Liver (tissue), 9 donors: ENCODE data around the gene RAB38. TPM values are rescaled to one million over a fixed set of nuclear protein-coding genes. Genes with fewer than 3 reads are reported as not detected.

Source experiments
- DNase-seq: peaks from one replicate; pipeline ENCODE4 v3.0.0-alpha.2; 2017; ENCODE audit warnings: low spot score
- H3K27ac ChIP-seq, 2 donors: one replicate each; pipeline ENCODE4 v1.7.0; 2013; ENCODE audit warnings: inconsistent platforms in 2 of 2, low read length in 2 of 2, control low read depth in 1 of 2, low read depth in 1 of 2, mild to moderate bottlenecking in 1 of 2
- H3K27me3 ChIP-seq, 4 donors: one replicate each; pipeline versions ENCODE4 v1.6.1 to v1.7.0; 2013; ENCODE audit warnings: low read length in 3 of 4, inconsistent platforms in 1 of 4, mild to moderate bottlenecking in 1 of 4, moderate library complexity in 1 of 4; ENCODE audit not compliant: control insufficient read depth in 4 of 4, insufficient read depth in 4 of 4
- H3K36me3 ChIP-seq, 4 donors: one replicate each; pipeline versions ENCODE4 v1.6.1 to v1.7.0; 2013; ENCODE audit warnings: low read length in 3 of 4, mild to moderate bottlenecking in 3 of 4, low read depth in 1 of 4, moderate library complexity in 1 of 4; ENCODE audit not compliant: control insufficient read depth in 4 of 4, insufficient read depth in 3 of 4
- H3K4me1 ChIP-seq, 4 donors: one replicate each; pipeline versions ENCODE4 v1.6.1 to v1.7.0; 2013; ENCODE audit warnings: low read length in 3 of 4, mild to moderate bottlenecking in 3 of 4, moderate library complexity in 1 of 4; ENCODE audit not compliant: control insufficient read depth in 4 of 4, insufficient read depth in 4 of 4
- H3K4me3 ChIP-seq, 3 donors: one replicate each; pipeline versions ENCODE4 v1.6.1 to v1.7.0; 2013; ENCODE audit warnings: low read length in 3 of 3, control low read depth in 1 of 3, low read depth in 1 of 3, mild to moderate bottlenecking in 1 of 3
- H3K9ac ChIP-seq, 2 donors: one replicate each; pipeline ENCODE4 v1.7.0; 2013; ENCODE audit warnings: low read length in 2 of 2, mild to moderate bottlenecking in 2 of 2, moderate library complexity in 2 of 2, control low read depth in 1 of 2, low read depth in 1 of 2
- H3K9me3 ChIP-seq, 4 donors: one replicate each; pipeline versions ENCODE4 v1.6.1 to v1.7.0; 2013; ENCODE audit warnings: low read length in 3 of 4; ENCODE audit not compliant: control insufficient read depth in 4 of 4
- ATF3 ChIP-seq: IDR thresholded peaks from 2 replicates; pipeline ENCODE4 v1.6.1; 2016; ENCODE audit warnings: antibody characterized with exemption
- CTCF ChIP-seq: fragments of 150-350 bp; IDR thresholded peaks from 2 replicates; pipeline ENCODE4 v1.5.1; 2017; ENCODE audit warnings: improper control_type of control experiment, low read depth, low read length; ENCODE audit not compliant: missing input control
- EGR1 ChIP-seq, 2 donors: IDR thresholded peaks; 2 replicates each; pipeline ENCODE4 v1.6.1; 2016 to 2018; ENCODE audit warnings: antibody characterized with exemption in 2 of 2, low read depth in 2 of 2
- FOXA1 ChIP-seq: IDR thresholded peaks from 2 replicates; pipeline ENCODE4 v1.6.1; 2016; ENCODE audit warnings: antibody characterized with exemption
- FOXA2 ChIP-seq: IDR thresholded peaks from 2 replicates; pipeline ENCODE4 v1.6.1; 2016; ENCODE audit warnings: antibody characterized with exemption
- GABPA ChIP-seq, 2 donors: IDR thresholded peaks in 1 of 2; conservative IDR thresholded peaks in 1 of 2; 2 replicates each; pipeline ENCODE4 v1.6.1; 2016; ENCODE audit warnings: antibody characterized with exemption in 2 of 2, mild to moderate bottlenecking in 1 of 2, moderate library complexity in 1 of 2
- HNF4A ChIP-seq, 2 donors: conservative IDR thresholded peaks; 2 replicates each; pipeline ENCODE4 v1.6.1; 2016; ENCODE audit warnings: antibody characterized with exemption in 2 of 2, mild to moderate bottlenecking in 2 of 2
- HNF4G ChIP-seq: IDR thresholded peaks from 2 replicates; pipeline ENCODE4 v1.6.1; 2016; ENCODE audit warnings: antibody characterized with exemption
- JUND ChIP-seq, 2 donors: IDR thresholded peaks; 2 replicates each; pipeline ENCODE4 v1.6.1; 2016; ENCODE audit warnings: antibody characterized with exemption in 2 of 2
- NR2F2 ChIP-seq: IDR thresholded peaks from 2 replicates; pipeline ENCODE4 v1.6.1; 2016; ENCODE audit warnings: antibody characterized with exemption
- RAD21 ChIP-seq, 2 donors: IDR thresholded peaks; 2 replicates each; pipeline ENCODE4 v1.6.1; 2016; ENCODE audit warnings: antibody characterized with exemption in 2 of 2, mild to moderate bottlenecking in 2 of 2
- REST ChIP-seq: IDR thresholded peaks from 2 replicates; pipeline ENCODE4 v1.6.1; 2016; ENCODE audit warnings: antibody characterized with exemption, mild to moderate bottlenecking
- RXRA ChIP-seq, 2 donors: IDR thresholded peaks; 2 replicates each; pipeline ENCODE4 v1.6.1; 2017 to 2018; ENCODE audit warnings: antibody characterized with exemption in 2 of 2, mild to moderate bottlenecking in 1 of 2
- SP1 ChIP-seq: IDR thresholded peaks from 2 replicates; pipeline ENCODE4 v1.6.1; 2018; ENCODE audit warnings: antibody characterized with exemption, mild to moderate bottlenecking
- TAF1 ChIP-seq: conservative IDR thresholded peaks from 2 replicates; pipeline ENCODE4 v1.6.1; 2016; ENCODE audit warnings: antibody characterized with exemption, mild to moderate bottlenecking
- YY1 ChIP-seq: IDR thresholded peaks from 2 replicates; pipeline ENCODE4 v1.6.1; 2016; ENCODE audit warnings: antibody characterized with exemption, mild to moderate bottlenecking
- WGBS: extraction: QIAGEN DNeasy Blood & Tissue Kit; methylation state at CpG from one replicate; pipeline ENCODE4 v1.1.7; 2013; 5-methylcytosine and 5-hydroxymethylcytosine counted together
- polyA plus RNA-seq, 2 donors: library from polyadenylated mRNA; stranded (reverse) in 1 of 2; unstranded in 1 of 2; fragments of 200-250 nt in 1 of 2; fragments of >200 nt in 1 of 2; fragmentation: Nextera tagmentation in 1 of 2; extraction: Ambion mirVana in 1 of 2; gene quantifications; one replicate each; pipeline versions ENCODE4 v1.2.1 to v1.2.3, GENCODE V29; 2013 to 2015
- total RNA-seq, 2 donors: library from RNA; depleted of rRNA; stranded (reverse); fragments of >200 nt; gene quantifications; one replicate each; pipeline ENCODE4 v1.2.3, GENCODE V29; 2014
- TF ChIP-seq, protein P1 (sequence below): IDR thresholded peaks from 2 replicates; pipeline ENCODE4 v1.6.1; 2016; ENCODE audit warnings: antibody characterized with exemption
- TF ChIP-seq, protein P2 (sequence below): IDR thresholded peaks from 2 replicates; pipeline ENCODE4 v1.6.1; 2016; ENCODE audit warnings: antibody characterized with exemption
- donor health status: healthy.
- donor health status: healthy.
- donor health status: healthy.
- donor health status: healthy.
- donor health status: healthy.

RAB38 gene
- total and polyA plus RNA-seq, 4 donors = 0.32 to 2.2 (median 0.48) TPM

GRCh38 chr11:88089134-88089533 is 86.1 kb downstream of the RAB38 start:
- Histone ChIP-seq H3K36me3 (no peaks in the 10 kb centered on the region), H3K27ac (no peak overlapping the region), H3K4me1 (no peaks in the 10 kb centered on the region), H3K4me3 (no peak overlapping the region), H3K9ac (no peak overlapping the region), H3K27me3 (no peaks in the 10 kb centered on the region), H3K9me3 (no peaks in the 10 kb centered on the region)
- no peak for DNase-seq
- TF ChIP-seq FOXA1 (no peak), HNF4G (no peak), CTCF (no peak), RXRA (IDR thresholded peaks at IDR 0.05) (no peak), YY1 (no peak), EGR1 (IDR thresholded peaks at IDR 0.05; ENCODE audit: low read depth in 2 of 2) (no peak), HNF4A (conservative IDR thresholded peaks at IDR 0.05) (no peak), FOXA2 (no peak), REST (no peak), TAF1 (no peak), GABPA (IDR thresholded peaks at IDR 0.05 in 1 of 2, conservative IDR thresholded peaks at IDR 0.05 in 1 of 2) (no peak), SP1 (no peak), JUND (IDR thresholded peaks at IDR 0.05) (no peak), ATF3 (no peak), NR2F2 (no peak), RAD21 (IDR thresholded peaks at IDR 0.05) (no peak)
- TF ChIP-seq, protein P1, sequence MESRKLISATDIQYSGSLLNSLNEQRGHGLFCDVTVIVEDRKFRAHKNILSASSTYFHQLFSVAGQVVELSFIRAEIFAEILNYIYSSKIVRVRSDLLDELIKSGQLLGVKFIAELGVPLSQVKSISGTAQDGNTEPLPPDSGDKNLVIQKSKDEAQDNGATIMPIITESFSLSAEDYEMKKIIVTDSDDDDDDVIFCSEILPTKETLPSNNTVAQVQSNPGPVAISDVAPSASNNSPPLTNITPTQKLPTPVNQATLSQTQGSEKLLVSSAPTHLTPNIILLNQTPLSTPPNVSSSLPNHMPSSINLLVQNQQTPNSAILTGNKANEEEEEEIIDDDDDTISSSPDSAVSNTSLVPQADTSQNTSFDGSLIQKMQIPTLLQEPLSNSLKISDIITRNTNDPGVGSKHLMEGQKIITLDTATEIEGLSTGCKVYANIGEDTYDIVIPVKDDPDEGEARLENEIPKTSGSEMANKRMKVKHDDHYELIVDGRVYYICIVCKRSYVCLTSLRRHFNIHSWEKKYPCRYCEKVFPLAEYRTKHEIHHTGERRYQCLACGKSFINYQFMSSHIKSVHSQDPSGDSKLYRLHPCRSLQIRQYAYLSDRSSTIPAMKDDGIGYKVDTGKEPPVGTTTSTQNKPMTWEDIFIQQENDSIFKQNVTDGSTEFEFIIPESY = no peak
- TF ChIP-seq, protein P2, sequence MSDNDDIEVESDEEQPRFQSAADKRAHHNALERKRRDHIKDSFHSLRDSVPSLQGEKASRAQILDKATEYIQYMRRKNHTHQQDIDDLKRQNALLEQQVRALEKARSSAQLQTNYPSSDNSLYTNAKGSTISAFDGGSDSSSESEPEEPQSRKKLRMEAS = no peak
- WGBS = 71% methylated on average over 1 of the region's 1 CpG
